NB4 (cell line): ENCODE results near the gene ADGRG6.

Experiments used
- CTCF ChIP-seq: IDR thresholded peaks from one replicate; pipeline ENCODE4 v1.5.1; 2012; ENCODE audit warnings: low read depth, low read length
- POLR2A ChIP-seq: IDR thresholded peaks from 2 replicates; pipeline ENCODE4 v1.6.1; 2011; ENCODE audit warnings: mild to moderate bottlenecking; ENCODE audit not compliant: insufficient read length; ENCODE audit errors: extremely low read depth

GRCh38 chr6:142409794-142410193, 108.0 kb downstream of the ADGRG6 start:
- TF ChIP-seq POLR2A (no peak), CTCF (no peak)
